NCI-H187 (cell line): ENCODE data around the gene SMURF1.
"Not testable (repeated sequence)": the region's sequence is repeated elsewhere in the genome, so short reads cannot be mapped to it uniquely, and the experiment has no call there.

Experiments
- DNase-seq, 2 experiments: peaks; one replicate each; lab custom pipeline; 2025; lab: John Stamatoyannopoulos, UW

SMURF1 gene

GRCh38 chr7:99121496-99122021 is 22.3 kb downstream of the SMURF1 start:
- DNase-seq: no peak

GRCh38 chr7:99120916-99121315 is 23.0 kb downstream of the SMURF1 start:
- DNase-seq: no peak

GRCh38 chr7:99120501-99120900 is 23.4 kb downstream of the SMURF1 start:
- DNase-seq: no peak

- DNase-seq: no peak
Observed at GRCh38 chr7:99118077-99118476, 25.8 kb downstream of the SMURF1 start.

GRCh38 chr7:99116144-99116543 is 27.8 kb downstream of the SMURF1 start:
- no peak for DNase-seq

- no peak for DNase-seq
Observed at GRCh38 chr7:99115379-99115778, 28.5 kb downstream of the SMURF1 start.

- DNase-seq: no peak
Observed at GRCh38 chr7:99112979-99113378, 30.9 kb downstream of the SMURF1 start.

- DNase-seq: no peak
Observed at GRCh38 chr7:99112097-99112496, 31.8 kb downstream of the SMURF1 start.

GRCh38 chr7:99111591-99111990 is 32.3 kb downstream of the SMURF1 start:
- no peak for DNase-seq

GRCh38 chr7:99109108-99110051 is 34.5 kb downstream of the SMURF1 start:
- no peak for DNase-seq

GRCh38 chr7:99108613-99109012 is 35.3 kb downstream of the SMURF1 start:
- no peak for DNase-seq

GRCh38 chr7:99106821-99107241 is 37.1 kb downstream of the SMURF1 start:
- no peak for DNase-seq

- DNase-seq: no peak
Observed at GRCh38 chr7:99106411-99106810, 37.5 kb downstream of the SMURF1 start.

GRCh38 chr7:99105756-99106155 is 38.2 kb downstream of the SMURF1 start:
- DNase-seq: no peak

GRCh38 chr7:99104631-99105030 is 39.3 kb downstream of the SMURF1 start:
- DNase-seq: no peak

- DNase-seq: not testable (repeated sequence)
Observed at GRCh38 chr7:99103836-99104235, 40.1 kb downstream of the SMURF1 start.

GRCh38 chr7:99102809-99103690 is 40.9 kb downstream of the SMURF1 start:
- DNase-seq: no peak

GRCh38 chr7:99102361-99102760 is 41.5 kb downstream of the SMURF1 start:
- no peak for DNase-seq

- DNase-seq: not testable (repeated sequence)
Observed at GRCh38 chr7:99101516-99101915, 42.4 kb downstream of the SMURF1 start.

- DNase-seq: no peak
Observed at GRCh38 chr7:99099499-99100077, 44.3 kb downstream of the SMURF1 start.

- DNase-seq: no peak
Observed at GRCh38 chr7:99098824-99099498, 44.9 kb downstream of the SMURF1 start.
